HG03442 (cell line): ENCODE measurements around the gene KRTAP10-5.
"Not testable (repeated sequence)": the region's sequence is repeated elsewhere in the genome, so short reads cannot be mapped to it uniquely, and the experiment has no call there.

Experiments used
- ATAC-seq: cut with Tn5 transposase; IDR thresholded peaks from one replicate; pipeline ENCODE4 v1.9.1; 2021; ENCODE audit warnings: mild to moderate bottlenecking, moderate library complexity; ENCODE audit not compliant: unreplicated experiment

Gene KRTAP10-5

GRCh38 chr21:44552136-44552535 lies 28.3 kb downstream of the KRTAP10-5 start:
- ATAC-seq = no peak

- ATAC-seq = no peak
These were observed 29.0 kb downstream of the KRTAP10-5 start, which contains the start of gene KRTAP10-2 for GRCh38 chr21:44551340-44551961. Gene KRTAP10-2, minus strand, starts transcription at chr21:44551505. Its CDS starts 47 bp downstream, at chr21:44551458.

GRCh38 chr21:44550807-44551206 lies 29.6 kb downstream of the KRTAP10-5 start:
- ATAC-seq = no peak

DNA sequence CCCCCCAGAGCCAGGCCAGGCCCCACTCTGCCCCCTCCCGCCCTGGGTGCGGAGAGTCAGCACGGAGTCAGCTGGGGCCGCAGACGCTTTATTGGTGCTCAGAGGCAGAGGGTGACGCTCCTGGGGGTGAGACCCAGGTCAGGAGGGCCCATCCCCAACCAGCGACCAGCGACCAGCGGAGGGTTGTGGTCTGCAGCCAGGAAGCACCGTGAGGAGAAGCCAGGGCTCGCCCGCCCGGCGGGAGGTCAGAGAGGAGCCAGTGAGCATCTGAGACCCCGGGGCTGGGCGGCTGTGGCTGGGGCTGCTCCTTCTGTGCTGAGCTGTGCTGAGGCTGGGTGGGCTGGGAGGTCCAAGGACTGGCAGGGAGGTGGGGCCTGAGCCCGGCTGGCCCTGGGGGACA lies 30.1 kb downstream of the KRTAP10-5 start:
- ATAC-seq = not testable (repeated sequence)

DNA sequence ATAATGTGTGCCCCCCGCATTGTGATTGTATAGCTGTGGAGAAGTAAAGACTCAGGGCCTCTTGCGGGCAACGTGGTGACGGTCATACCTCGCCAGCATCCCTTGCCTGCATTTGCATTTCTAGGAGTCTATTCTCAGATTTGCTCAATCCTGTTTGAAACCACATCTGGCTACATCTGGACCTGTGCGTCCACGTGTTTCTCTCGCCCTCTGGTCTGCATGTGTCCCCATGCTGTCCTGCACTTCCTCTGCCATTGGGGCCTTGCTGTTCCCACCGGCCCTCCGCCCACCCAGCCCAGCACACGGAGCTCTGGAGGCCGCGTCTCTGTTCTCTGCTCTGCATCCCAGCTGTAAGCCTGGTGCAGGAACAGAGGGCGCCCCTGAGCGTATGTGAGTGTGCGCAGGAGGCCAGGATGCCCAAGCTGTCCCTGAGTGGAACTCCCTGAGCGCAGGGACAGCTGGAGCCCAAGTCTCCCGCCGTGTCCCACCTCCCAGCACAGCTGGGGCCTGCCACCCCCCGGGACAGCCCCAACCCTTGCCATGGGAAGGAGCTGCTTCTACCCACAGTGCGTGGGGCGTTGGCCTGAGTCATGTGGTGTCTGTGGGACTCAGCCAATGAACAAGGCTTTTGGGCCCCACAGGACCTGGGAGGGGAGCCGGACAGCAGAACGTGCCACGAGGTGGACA lies 30.7 kb downstream of the KRTAP10-5 start:
- no peak for ATAC-seq

DNA sequence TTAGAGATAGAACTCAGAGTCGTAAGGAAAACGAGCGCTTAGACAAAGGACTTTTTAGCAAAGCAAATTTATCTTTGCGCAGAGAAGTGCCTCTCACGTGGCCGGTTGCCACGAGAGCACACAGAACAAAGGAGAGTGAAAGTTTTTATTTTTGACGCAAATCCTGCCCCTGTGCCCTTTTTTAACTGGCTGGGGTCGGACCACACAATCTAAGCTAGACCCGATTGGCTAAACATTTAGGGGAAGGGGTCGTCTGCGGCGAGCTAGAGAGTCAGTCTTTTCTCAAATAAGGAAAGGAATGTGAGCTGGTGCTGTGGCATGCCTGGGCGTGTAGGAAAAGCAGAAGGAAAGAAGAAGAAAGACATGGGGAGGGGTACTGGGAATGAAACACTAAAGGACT lies 31.5 kb downstream of the KRTAP10-5 start:
- no peak for ATAC-seq

- ATAC-seq = no peak
These were observed 32.0 kb downstream of the KRTAP10-5 start for GRCh38 chr21:44548381-44548780.

- ATAC-seq = no peak
These were observed 32.6 kb downstream of the KRTAP10-5 start for GRCh38 chr21:44547656-44548331.

- no peak for ATAC-seq
These were observed 35.8 kb downstream of the KRTAP10-5 start for GRCh38 chr21:44544566-44544965.

- no peak for ATAC-seq
These were observed 37.7 kb downstream of the KRTAP10-5 start for GRCh38 chr21:44542716-44543115.

GRCh38 chr21:44540741-44541288 lies 39.6 kb downstream of the KRTAP10-5 start:
- ATAC-seq = no peak

DNA sequence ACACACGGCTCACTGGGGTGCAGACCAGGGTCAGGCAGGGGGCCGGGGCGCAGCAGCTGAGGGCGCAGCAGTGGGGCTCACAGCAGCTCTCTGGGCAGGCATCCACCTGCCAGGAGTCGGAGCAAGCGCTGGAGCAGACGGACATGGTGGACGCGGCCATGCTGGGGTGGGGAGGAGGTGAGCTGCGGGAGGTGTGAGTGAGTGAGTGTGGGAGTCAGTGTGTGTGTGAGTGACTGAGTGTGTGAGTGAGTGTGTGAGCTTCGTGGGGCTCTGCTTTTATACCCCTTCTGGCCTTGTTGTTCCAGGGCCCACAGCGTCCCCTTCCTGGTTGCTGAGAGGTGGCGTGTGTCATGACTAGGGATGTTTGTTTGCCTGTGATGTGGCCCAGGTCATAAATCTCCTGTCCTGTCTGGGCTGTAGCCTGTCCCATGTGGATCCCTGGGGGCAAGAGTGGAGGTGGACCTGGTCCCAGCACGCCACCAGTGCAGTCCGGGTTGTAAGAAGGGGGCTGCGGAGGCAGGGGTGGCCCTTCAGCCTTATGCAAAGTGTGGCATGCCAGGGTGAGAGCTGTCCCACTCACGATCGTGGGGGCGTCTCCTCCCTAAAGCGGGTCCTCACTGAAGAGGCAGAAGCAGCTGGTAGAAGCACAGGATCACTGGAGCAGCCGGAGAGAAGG lies 40.3 kb downstream of the KRTAP10-5 start, which contains the start of gene KRTAP10-1:
KRTAP10-1 (minus strand) TSS at position 205 of the 676 bp plus-strand sequence; CDS start at position 160, 45 bp downstream.
- ATAC-seq = no peak

- no peak for ATAC-seq
These were observed 41.4 kb downstream of the KRTAP10-5 start for GRCh38 chr21:44539046-44539445.

GRCh38 chr21:44537930-44538911 lies 42.2 kb downstream of the KRTAP10-5 start:
- no peak for ATAC-seq

GRCh38 chr21:44535963-44536362 lies 44.4 kb downstream of the KRTAP10-5 start:
- ATAC-seq = no peak

- no peak for ATAC-seq
These were observed 45.7 kb downstream of the KRTAP10-5 start for GRCh38 chr21:44534688-44535087.

- no peak for ATAC-seq
These were observed 46.3 kb downstream of the KRTAP10-5 start for GRCh38 chr21:44533891-44534627.

- no peak for ATAC-seq
These were observed 47.1 kb downstream of the KRTAP10-5 start for GRCh38 chr21:44533121-44533890.
